ENCODE data around the gene SRRT.

DNA sequence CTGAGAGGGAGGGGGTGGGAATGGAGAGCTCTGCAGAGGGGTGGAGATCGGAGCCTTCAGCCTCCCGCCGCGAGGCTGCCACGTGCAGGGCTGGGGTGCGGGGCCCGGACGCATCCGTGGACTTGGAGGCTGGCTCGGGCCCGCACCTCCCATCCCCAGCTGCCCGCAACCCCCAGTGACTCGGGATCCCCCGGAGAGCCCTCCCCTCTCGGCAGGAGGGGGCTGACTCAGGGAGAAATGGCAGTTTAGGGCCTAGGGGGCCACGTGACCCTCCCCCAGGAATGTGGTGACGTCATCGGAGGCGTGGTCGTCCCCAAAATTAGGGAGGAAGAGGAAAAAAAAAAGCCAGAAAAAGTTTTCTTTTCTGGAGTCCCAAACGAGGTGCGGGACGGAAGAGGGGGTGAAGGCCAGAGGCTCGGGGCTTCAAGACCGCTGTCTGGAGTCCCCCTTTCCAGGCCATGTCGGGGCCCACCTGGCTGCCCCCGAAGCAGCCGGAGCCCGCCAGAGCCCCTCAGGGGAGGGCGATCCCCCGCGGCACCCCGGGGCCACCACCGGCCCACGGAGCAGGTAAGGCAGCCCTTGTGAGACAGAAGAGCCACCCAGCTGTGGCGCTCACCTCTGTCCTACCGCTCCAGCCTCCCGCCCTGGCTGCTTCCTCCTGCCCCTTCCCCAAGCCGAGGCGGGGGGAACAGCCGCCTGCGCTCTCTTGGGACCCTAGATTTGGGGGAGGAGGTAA, 7.7 kb upstream of the SRRT start, which contains the start of gene TRIP6:
- TF ChIP-seq GABPA (IDR thresholded peaks at IDR 0.05 in 1 of 2, conservative IDR thresholded peaks at IDR 0.05 in 1 of 2) (no peak), JUND (IDR thresholded peaks at IDR 0.05) (peak; percentile 64 to 79), YY1 (IDR thresholded peaks at IDR 0.05) (no peak), SP1 (IDR thresholded peaks at IDR 0.05) (peak; percentile 36), EGR1 (IDR thresholded peaks at IDR 0.05; ENCODE audit: low read depth in 2 of 2) (no peak), RAD21 (IDR thresholded peaks at IDR 0.05) (no peak), HNF4G (IDR thresholded peaks at IDR 0.05) (no peak), TAF1 (conservative IDR thresholded peaks at IDR 0.05) (no peak), FOXA1 (IDR thresholded peaks at IDR 0.05) (no peak)
- TF ChIP-seq, protein P1, sequence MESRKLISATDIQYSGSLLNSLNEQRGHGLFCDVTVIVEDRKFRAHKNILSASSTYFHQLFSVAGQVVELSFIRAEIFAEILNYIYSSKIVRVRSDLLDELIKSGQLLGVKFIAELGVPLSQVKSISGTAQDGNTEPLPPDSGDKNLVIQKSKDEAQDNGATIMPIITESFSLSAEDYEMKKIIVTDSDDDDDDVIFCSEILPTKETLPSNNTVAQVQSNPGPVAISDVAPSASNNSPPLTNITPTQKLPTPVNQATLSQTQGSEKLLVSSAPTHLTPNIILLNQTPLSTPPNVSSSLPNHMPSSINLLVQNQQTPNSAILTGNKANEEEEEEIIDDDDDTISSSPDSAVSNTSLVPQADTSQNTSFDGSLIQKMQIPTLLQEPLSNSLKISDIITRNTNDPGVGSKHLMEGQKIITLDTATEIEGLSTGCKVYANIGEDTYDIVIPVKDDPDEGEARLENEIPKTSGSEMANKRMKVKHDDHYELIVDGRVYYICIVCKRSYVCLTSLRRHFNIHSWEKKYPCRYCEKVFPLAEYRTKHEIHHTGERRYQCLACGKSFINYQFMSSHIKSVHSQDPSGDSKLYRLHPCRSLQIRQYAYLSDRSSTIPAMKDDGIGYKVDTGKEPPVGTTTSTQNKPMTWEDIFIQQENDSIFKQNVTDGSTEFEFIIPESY (IDR thresholded peaks at IDR 0.05): no peak
- TF ChIP-seq, protein P2, sequence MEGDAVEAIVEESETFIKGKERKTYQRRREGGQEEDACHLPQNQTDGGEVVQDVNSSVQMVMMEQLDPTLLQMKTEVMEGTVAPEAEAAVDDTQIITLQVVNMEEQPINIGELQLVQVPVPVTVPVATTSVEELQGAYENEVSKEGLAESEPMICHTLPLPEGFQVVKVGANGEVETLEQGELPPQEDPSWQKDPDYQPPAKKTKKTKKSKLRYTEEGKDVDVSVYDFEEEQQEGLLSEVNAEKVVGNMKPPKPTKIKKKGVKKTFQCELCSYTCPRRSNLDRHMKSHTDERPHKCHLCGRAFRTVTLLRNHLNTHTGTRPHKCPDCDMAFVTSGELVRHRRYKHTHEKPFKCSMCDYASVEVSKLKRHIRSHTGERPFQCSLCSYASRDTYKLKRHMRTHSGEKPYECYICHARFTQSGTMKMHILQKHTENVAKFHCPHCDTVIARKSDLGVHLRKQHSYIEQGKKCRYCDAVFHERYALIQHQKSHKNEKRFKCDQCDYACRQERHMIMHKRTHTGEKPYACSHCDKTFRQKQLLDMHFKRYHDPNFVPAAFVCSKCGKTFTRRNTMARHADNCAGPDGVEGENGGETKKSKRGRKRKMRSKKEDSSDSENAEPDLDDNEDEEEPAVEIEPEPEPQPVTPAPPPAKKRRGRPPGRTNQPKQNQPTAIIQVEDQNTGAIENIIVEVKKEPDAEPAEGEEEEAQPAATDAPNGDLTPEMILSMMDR (IDR thresholded peaks at IDR 0.05; ENCODE audit: low read depth, low read length, missing input control): no peak
- TF ChIP-seq, protein P3, sequence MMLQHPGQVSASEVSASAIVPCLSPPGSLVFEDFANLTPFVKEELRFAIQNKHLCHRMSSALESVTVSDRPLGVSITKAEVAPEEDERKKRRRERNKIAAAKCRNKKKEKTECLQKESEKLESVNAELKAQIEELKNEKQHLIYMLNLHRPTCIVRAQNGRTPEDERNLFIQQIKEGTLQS (IDR thresholded peaks at IDR 0.05): no peak
- TF ChIP-seq, protein P4, sequence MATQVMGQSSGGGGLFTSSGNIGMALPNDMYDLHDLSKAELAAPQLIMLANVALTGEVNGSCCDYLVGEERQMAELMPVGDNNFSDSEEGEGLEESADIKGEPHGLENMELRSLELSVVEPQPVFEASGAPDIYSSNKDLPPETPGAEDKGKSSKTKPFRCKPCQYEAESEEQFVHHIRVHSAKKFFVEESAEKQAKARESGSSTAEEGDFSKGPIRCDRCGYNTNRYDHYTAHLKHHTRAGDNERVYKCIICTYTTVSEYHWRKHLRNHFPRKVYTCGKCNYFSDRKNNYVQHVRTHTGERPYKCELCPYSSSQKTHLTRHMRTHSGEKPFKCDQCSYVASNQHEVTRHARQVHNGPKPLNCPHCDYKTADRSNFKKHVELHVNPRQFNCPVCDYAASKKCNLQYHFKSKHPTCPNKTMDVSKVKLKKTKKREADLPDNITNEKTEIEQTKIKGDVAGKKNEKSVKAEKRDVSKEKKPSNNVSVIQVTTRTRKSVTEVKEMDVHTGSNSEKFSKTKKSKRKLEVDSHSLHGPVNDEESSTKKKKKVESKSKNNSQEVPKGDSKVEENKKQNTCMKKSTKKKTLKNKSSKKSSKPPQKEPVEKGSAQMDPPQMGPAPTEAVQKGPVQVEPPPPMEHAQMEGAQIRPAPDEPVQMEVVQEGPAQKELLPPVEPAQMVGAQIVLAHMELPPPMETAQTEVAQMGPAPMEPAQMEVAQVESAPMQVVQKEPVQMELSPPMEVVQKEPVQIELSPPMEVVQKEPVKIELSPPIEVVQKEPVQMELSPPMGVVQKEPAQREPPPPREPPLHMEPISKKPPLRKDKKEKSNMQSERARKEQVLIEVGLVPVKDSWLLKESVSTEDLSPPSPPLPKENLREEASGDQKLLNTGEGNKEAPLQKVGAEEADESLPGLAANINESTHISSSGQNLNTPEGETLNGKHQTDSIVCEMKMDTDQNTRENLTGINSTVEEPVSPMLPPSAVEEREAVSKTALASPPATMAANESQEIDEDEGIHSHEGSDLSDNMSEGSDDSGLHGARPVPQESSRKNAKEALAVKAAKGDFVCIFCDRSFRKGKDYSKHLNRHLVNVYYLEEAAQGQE (IDR thresholded peaks at IDR 0.05): no peak
- TF ChIP-seq, protein P5, sequence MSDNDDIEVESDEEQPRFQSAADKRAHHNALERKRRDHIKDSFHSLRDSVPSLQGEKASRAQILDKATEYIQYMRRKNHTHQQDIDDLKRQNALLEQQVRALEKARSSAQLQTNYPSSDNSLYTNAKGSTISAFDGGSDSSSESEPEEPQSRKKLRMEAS (IDR thresholded peaks at IDR 0.05): no peak

All from liver (tissue), 3 donors.